ENCODE measurements around the gene CCDC148.

Gene CCDC148

GRCh38 chr2:158432117-158432516 is 24.4 kb downstream of the CCDC148 start:
- TF ChIP-seq USF1 (IDR thresholded peaks at IDR 0.05) (no peak), YY1 (IDR thresholded peaks at IDR 0.05; ENCODE audit: low read depth) (no peak), MAX (IDR thresholded peaks at IDR 0.05) (no peak), ZBTB7A (IDR thresholded peaks at IDR 0.05; ENCODE audit: low read depth) (no peak), TEAD4 (IDR thresholded peaks at IDR 0.05) (no peak), EGR1 (IDR thresholded peaks at IDR 0.05) (no peak), RAD21 (IDR thresholded peaks at IDR 0.05; ENCODE audit: low read depth) (no peak), CEBPB (IDR thresholded peaks at IDR 0.05) (no peak), TAF1 (IDR thresholded peaks at IDR 0.05; ENCODE audit: low read depth) (no peak), EP300 (IDR thresholded peaks at IDR 0.05; ENCODE audit: borderline replicate concordance) (no peak), NFIC (IDR thresholded peaks at IDR 0.05) (no peak), TCF12 (IDR thresholded peaks at IDR 0.05; ENCODE audit: low read depth) (no peak), REST (IDR thresholded peaks at IDR 0.05; ENCODE audit: low read depth) (no peak), FOXM1 (IDR thresholded peaks at IDR 0.05; ENCODE audit: borderline replicate concordance, low read depth) (no peak), CREB1 (IDR thresholded peaks at IDR 0.05; ENCODE audit: low read depth) (no peak)

- no peak for TF ChIP-seq USF1 (IDR thresholded peaks at IDR 0.05)
- no peak for TF ChIP-seq MAX (IDR thresholded peaks at IDR 0.05)
- peak; percentile 35; the same call in 1 of the 2 replicates for TF ChIP-seq TEAD4 (IDR thresholded peaks at IDR 0.05)
Observed at GRCh38 chr2:158414538-158414937, 42.0 kb downstream of the CCDC148 start.

GRCh38 chr2:158413581-158413980 is 43.0 kb downstream of the CCDC148 start:
- TF ChIP-seq YY1 (IDR thresholded peaks at IDR 0.05; ENCODE audit: low read depth) (no peak), TAF1 (IDR thresholded peaks at IDR 0.05; ENCODE audit: low read depth) (no peak), EP300 (IDR thresholded peaks at IDR 0.05; ENCODE audit: borderline replicate concordance) (no peak), TCF12 (IDR thresholded peaks at IDR 0.05; ENCODE audit: low read depth) (no peak), USF1 (IDR thresholded peaks at IDR 0.05) (no peak), ZBTB7A (IDR thresholded peaks at IDR 0.05; ENCODE audit: low read depth) (no peak), EGR1 (IDR thresholded peaks at IDR 0.05) (no peak), NFIC (IDR thresholded peaks at IDR 0.05) (no peak), CREB1 (IDR thresholded peaks at IDR 0.05; ENCODE audit: low read depth) (no peak), TEAD4 (IDR thresholded peaks at IDR 0.05) (no peak), MAX (IDR thresholded peaks at IDR 0.05) (no peak), REST (IDR thresholded peaks at IDR 0.05; ENCODE audit: low read depth) (no peak), CEBPB (IDR thresholded peaks at IDR 0.05) (no peak), RAD21 (IDR thresholded peaks at IDR 0.05; ENCODE audit: low read depth) (no peak), FOXM1 (IDR thresholded peaks at IDR 0.05; ENCODE audit: borderline replicate concordance, low read depth) (no peak)

GRCh38 chr2:158412206-158412605 is 44.3 kb downstream of the CCDC148 start:
- TF ChIP-seq TEAD4 (IDR thresholded peaks at IDR 0.05): peak; percentile 33; the same call in 1 of the 2 replicates
- TF ChIP-seq MAX (IDR thresholded peaks at IDR 0.05): no peak

GRCh38 chr2:158411748-158412147 is 44.8 kb downstream of the CCDC148 start:
- no peak for TF ChIP-seq NFIC (IDR thresholded peaks at IDR 0.05)
- no peak for TF ChIP-seq FOXM1 (IDR thresholded peaks at IDR 0.05; ENCODE audit: borderline replicate concordance, low read depth)
- TF ChIP-seq TEAD4 (IDR thresholded peaks at IDR 0.05): no peak
- no peak for TF ChIP-seq MAX (IDR thresholded peaks at IDR 0.05)
- no peak for TF ChIP-seq TAF1 (IDR thresholded peaks at IDR 0.05; ENCODE audit: low read depth)
- no peak for TF ChIP-seq EP300 (IDR thresholded peaks at IDR 0.05; ENCODE audit: borderline replicate concordance)
- TF ChIP-seq REST (IDR thresholded peaks at IDR 0.05; ENCODE audit: low read depth): no peak
- no peak for TF ChIP-seq CREB1 (IDR thresholded peaks at IDR 0.05; ENCODE audit: low read depth)
- no peak for TF ChIP-seq EGR1 (IDR thresholded peaks at IDR 0.05)
- TF ChIP-seq TCF12 (IDR thresholded peaks at IDR 0.05; ENCODE audit: low read depth): no peak
- TF ChIP-seq RAD21 (IDR thresholded peaks at IDR 0.05; ENCODE audit: low read depth): no peak

Data from Ishikawa (cell line).